Ascending aorta (tissue), 2 donors: ENCODE data around the gene SEC16B. TPM values are rescaled to one million over a fixed set of nuclear protein-coding genes. Genes with fewer than 3 reads are reported as not detected.

Source experiments
- DNase-seq, 2 donors: peaks; one replicate each; pipeline ENCODE4 v3.0.0-alpha.2; 2019; ENCODE audit warnings: low spot score in 2 of 2
- H3K27ac ChIP-seq, 2 donors: fragments of 200-600 bp; sonication (generic); one replicate each; pipeline ENCODE4 v1.5.1; 2016 to 2017; ENCODE audit warnings: mild to moderate bottlenecking in 1 of 2
- H3K27me3 ChIP-seq: fragments of 200-600 bp; sonication (generic); one replicate; pipeline ENCODE4 v1.5.1; 2017
- H3K36me3 ChIP-seq, 2 donors: fragments of 200-600 bp; sonication (generic); one replicate each; pipeline ENCODE4 v1.5.1; 2016
- H3K4me1 ChIP-seq, 2 donors: fragments of 200-600 bp; sonication (generic); one replicate each; pipeline ENCODE4 v1.5.1; 2016 to 2017; ENCODE audit warnings: mild to moderate bottlenecking in 1 of 2
- H3K4me3 ChIP-seq, 2 donors: fragments of 200-600 bp; sonication (generic); one replicate each; pipeline ENCODE4 v1.5.1; 2016 to 2017; ENCODE audit warnings: mild to moderate bottlenecking in 1 of 2
- H3K9me3 ChIP-seq, 2 donors: fragments of 200-600 bp; sonication (generic); one replicate each; pipeline ENCODE4 v1.5.1; 2016
- intact Hi-C: fragments of 100-400 bp; cut with DNase I; formaldehyde crosslinking; loops from one replicate; pipeline ENCODE4 v1.15.1; 2023
- total RNA-seq: library from RNA; depleted of rRNA; stranded (reverse); fragments of >200 nt; gene quantifications from one replicate; pipeline ENCODE4 v1.1.0, GENCODE V29; 2016
- TF ChIP-seq, protein P1 (sequence below), 3 experiments: fragments of 200-600 bp in 2 of 3; fragments of 450-650 bp in 1 of 3; sonication (generic) in 2 of 3; IDR thresholded peaks; one replicate each; pipeline ENCODE4 v1.5.1; 2016 to 2019; ENCODE audit warnings: antibody characterized with exemption in 3 of 3, mild to moderate bottlenecking in 1 of 3, moderate library complexity in 1 of 3

SEC16B gene
- total RNA-seq, 1 donor from 2014 or later = 8.6 TPM

DNA sequence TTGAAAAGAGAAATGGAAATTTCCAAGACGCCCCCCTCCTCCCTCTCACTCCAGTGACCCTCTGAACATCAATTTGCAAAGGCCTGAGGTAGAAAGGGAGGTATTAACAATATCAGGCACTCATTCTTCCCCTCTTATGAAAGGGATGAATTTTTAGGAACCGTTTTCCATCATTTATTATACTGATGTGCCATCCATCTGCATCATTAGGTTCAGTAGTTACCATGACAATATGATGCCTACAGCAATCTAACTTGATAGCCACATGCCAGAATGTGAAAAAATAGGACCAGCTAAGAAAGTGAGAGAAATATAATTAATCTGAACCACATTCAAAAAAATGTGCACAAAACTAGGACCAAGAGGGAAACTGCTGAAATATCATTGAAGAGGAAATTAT is 40.9 kb downstream of the SEC16B start:
- H3K4me3 ChIP-seq = no peak overlapping the region
- no peaks in the 10 kb centered on the region for H3K9me3 ChIP-seq
- no peak for DNase-seq
- intact Hi-C loops = no loop called here
- TF ChIP-seq, protein P1, sequence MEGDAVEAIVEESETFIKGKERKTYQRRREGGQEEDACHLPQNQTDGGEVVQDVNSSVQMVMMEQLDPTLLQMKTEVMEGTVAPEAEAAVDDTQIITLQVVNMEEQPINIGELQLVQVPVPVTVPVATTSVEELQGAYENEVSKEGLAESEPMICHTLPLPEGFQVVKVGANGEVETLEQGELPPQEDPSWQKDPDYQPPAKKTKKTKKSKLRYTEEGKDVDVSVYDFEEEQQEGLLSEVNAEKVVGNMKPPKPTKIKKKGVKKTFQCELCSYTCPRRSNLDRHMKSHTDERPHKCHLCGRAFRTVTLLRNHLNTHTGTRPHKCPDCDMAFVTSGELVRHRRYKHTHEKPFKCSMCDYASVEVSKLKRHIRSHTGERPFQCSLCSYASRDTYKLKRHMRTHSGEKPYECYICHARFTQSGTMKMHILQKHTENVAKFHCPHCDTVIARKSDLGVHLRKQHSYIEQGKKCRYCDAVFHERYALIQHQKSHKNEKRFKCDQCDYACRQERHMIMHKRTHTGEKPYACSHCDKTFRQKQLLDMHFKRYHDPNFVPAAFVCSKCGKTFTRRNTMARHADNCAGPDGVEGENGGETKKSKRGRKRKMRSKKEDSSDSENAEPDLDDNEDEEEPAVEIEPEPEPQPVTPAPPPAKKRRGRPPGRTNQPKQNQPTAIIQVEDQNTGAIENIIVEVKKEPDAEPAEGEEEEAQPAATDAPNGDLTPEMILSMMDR (IDR thresholded peaks at IDR 0.05) = no peak
- H3K27me3 ChIP-seq = no peaks in the 10 kb centered on the region
- H3K4me1 ChIP-seq = no peaks in the 10 kb centered on the region
- H3K27ac ChIP-seq = no peak overlapping the region
- H3K36me3 ChIP-seq = peaks cover 14 to 40% of the 10 kb centered on the region in 2 donors

DNA sequence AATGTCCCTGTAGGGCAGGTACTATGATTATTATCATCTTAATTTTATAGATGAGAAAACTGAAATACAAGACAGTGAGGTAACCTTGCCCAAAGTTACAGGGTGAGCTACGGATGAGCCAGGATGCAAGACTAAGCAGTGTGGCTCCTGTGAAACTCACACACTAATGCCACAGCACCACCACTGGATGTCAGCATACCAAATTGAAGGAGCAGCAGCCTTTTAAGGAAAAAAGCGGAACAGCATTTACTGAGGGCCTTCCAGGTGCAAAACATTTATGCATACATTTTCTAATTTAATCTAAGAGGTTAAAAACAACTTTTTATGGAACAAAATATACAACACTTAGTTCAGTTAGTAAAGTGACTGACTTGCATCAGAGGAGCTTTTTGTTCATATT is 41.7 kb downstream of the SEC16B start:
- no peak for DNase-seq
- H3K9me3 ChIP-seq = no peaks in the 10 kb centered on the region
- no peaks in the 10 kb centered on the region for H3K4me1 ChIP-seq
- TF ChIP-seq, protein P1 (IDR thresholded peaks at IDR 0.05) = no peak
- intact Hi-C loops = no loop called here
- H3K4me3 ChIP-seq = no peak overlapping the region
- no peak overlapping the region for H3K27ac ChIP-seq
- H3K36me3 ChIP-seq = peaks cover 9 to 35% of the 10 kb centered on the region in 2 donors
- no peaks in the 10 kb centered on the region for H3K27me3 ChIP-seq

DNA sequence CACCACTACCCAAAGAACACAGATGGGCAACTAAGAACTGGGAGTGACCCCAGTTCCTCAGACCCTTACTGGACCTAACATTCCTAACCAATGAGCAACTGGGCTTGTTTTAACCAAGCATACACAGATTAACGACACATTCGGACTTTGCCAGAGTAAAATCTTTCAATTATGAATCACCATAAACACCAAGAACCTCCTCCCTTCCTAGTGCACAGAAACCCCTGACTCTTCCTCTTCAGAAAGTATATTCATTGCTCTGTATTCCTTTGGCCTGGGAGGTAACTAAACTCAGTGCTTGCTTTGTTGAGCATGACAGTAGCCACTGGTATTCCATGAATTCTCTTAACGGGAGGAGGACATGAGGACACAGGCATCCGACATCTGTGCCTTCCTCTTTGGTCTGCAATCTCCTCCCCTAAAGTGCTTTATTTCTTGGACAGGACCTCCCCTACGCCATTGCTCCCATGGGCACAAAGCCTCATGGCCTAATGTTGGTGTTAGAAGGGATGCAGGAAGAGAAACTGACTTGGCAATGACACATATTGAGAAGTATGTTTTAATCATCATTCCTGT is 42.7 kb downstream of the SEC16B start:
- intact Hi-C loops = no loop called here
- TF ChIP-seq, protein P1 (IDR thresholded peaks at IDR 0.05) = no peak

DNA sequence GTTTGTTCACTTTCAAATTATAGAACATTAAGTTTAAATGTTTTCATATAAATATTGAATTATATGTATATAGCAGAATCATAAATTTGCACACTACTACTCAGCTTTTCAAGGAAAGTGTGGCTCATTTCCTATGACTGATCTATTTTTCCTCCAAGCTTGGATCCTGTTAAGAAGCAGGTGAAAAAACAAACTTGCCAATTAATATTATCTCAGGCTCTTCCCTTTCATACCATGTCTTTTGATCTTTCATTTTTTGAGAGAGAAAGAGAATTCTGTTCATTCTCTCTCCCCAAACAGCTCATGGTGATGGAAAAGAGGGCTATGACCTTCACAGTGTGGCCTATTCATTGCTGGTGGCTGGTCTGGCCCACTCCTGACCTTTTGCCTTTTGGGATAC is 43.7 kb downstream of the SEC16B start:
- peak overlapping the region in 1 of 2 donors; percentile 14 for H3K27ac ChIP-seq
- TF ChIP-seq, protein P1 (IDR thresholded peaks at IDR 0.05) = no peak
- no peak overlapping the region for H3K4me3 ChIP-seq
- no peaks in the 10 kb centered on the region for H3K27me3 ChIP-seq
- peaks cover 3 to 15% of the 10 kb centered on the region in 2 donors for H3K36me3 ChIP-seq
- H3K9me3 ChIP-seq = no peaks in the 10 kb centered on the region
- DNase-seq = no peak
- no peaks in the 10 kb centered on the region for H3K4me1 ChIP-seq
- intact Hi-C loops = no loop called here

More for the DNA sequence above, 42.7 kb downstream of the SEC16B start:
- no peak overlapping the region for H3K4me3 ChIP-seq
- peaks cover 3 to 24% of the 10 kb centered on the region in 2 donors for H3K36me3 ChIP-seq
- H3K9me3 ChIP-seq = no peaks in the 10 kb centered on the region
- no peak for DNase-seq
- H3K4me1 ChIP-seq = no peaks in the 10 kb centered on the region
- H3K27ac ChIP-seq = peak overlapping the region in 1 of 2 donors; percentile 14
- H3K27me3 ChIP-seq = no peaks in the 10 kb centered on the region

DNA sequence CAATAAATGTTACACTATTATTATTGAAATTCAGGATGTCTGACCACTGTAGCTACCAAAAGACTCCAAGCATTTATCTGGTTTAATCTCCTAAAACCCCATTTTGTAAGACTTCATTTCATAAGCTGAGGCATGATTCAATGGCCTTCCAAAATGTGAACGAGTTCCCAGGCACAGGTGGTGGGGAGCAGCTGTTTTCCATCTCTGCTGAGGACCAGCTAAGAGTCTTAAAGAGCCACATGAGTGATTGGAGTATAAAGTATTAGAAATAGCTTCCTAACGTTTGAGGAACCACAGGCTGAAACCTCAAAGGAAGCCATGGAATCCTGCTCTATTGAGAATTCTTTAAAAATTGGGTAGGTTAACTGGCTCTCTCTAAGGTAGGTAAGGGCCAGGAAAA is 44.9 kb downstream of the SEC16B start:
- TF ChIP-seq, protein P1 (IDR thresholded peaks at IDR 0.05) = no peak
- no peaks in the 10 kb centered on the region for H3K9me3 ChIP-seq
- no peak for DNase-seq
- intact Hi-C loops = no loop called here
- H3K4me3 ChIP-seq = no peak overlapping the region
- H3K27me3 ChIP-seq = no peaks in the 10 kb centered on the region
- H3K4me1 ChIP-seq = no peaks in the 10 kb centered on the region
- H3K36me3 ChIP-seq = peaks cover 3 to 5% of the 10 kb centered on the region in 2 donors
- H3K27ac ChIP-seq = no peak overlapping the region

- no peaks in the 10 kb centered on the region for H3K27me3 ChIP-seq
- no peaks in the 10 kb centered on the region for H3K4me1 ChIP-seq
- TF ChIP-seq, protein P1 (IDR thresholded peaks at IDR 0.05) = no peak
- H3K9me3 ChIP-seq = no peaks in the 10 kb centered on the region
- no peak overlapping the region for H3K27ac ChIP-seq
- no peak for DNase-seq
- intact Hi-C loops = no loop called here
- no peak overlapping the region for H3K4me3 ChIP-seq
- H3K36me3 ChIP-seq = no peaks in the 10 kb centered on the region
Observed at GRCh38 chr1:177923441-177923840, 46.4 kb downstream of the SEC16B start.
